CD14-positive monocyte (primary cell): ENCODE results near the gene CSF2RB. TPM values are rescaled to one million over a fixed set of nuclear protein-coding genes. Genes with fewer than 3 reads are reported as not detected.
A peak's percentile ranks its signal among the peaks of the same experiment; 100 is the strongest.

ENCODE experiments used
- DNase-seq, 3 donors: peaks; one replicate each; pipeline ENCODE4 v3.0.0-alpha.2; 2011 to 2022
- H2AFZ ChIP-seq: 2 replicates; pipeline ENCODE4 v1.6.0; 2012; ENCODE audit warnings: mild to moderate bottlenecking, low read depth, low read length, inconsistent platforms; ENCODE audit not compliant: insufficient read depth, poor library complexity, severe bottlenecking
- H3K27ac ChIP-seq, 2 donors: 1 replicate in 1 of 2; 2 replicates in 1 of 2; pipeline ENCODE4 v1.5.1; 2012 to 2013; ENCODE audit warnings: low read length in 2 of 2, control low read depth in 1 of 2, inconsistent platforms in 1 of 2, low read depth in 1 of 2, mild to moderate bottlenecking in 1 of 2
- H3K27me3 ChIP-seq, 2 donors: one replicate each; pipeline versions ENCODE4 v1.6.0 to v1.6.1; 2011 to 2013; ENCODE audit warnings: low read length in 2 of 2; ENCODE audit not compliant: control insufficient read depth in 2 of 2, insufficient read depth in 2 of 2
- H3K36me3 ChIP-seq, 2 donors: replicated peaks in 1 of 2; 1 replicate in 1 of 2; 2 replicates in 1 of 2; pipeline versions ENCODE4 v1.5.1 to v1.6.1; 2012 to 2013; ENCODE audit warnings: low read length in 2 of 2, control low read depth in 1 of 2, inconsistent platforms in 1 of 2, mild to moderate bottlenecking in 1 of 2; ENCODE audit not compliant: insufficient read depth in 2 of 2, control insufficient read depth in 1 of 2
- H3K4me1 ChIP-seq, 2 donors: 1 replicate in 1 of 2; 2 replicates in 1 of 2; pipeline versions ENCODE4 v1.5.1 to v1.6.1; 2012 to 2013; ENCODE audit warnings: low read length in 2 of 2, control low read depth in 1 of 2, inconsistent platforms in 1 of 2, mild to moderate bottlenecking in 1 of 2, moderate library complexity in 1 of 2; ENCODE audit not compliant: insufficient read depth in 2 of 2, control insufficient read depth in 1 of 2
- H3K4me2 ChIP-seq: replicated peaks from 2 replicates; pipeline ENCODE3; 2012; ENCODE audit warnings: low read length, moderate library complexity, mild to moderate bottlenecking; ENCODE audit not compliant: poor library complexity, severe bottlenecking; ENCODE audit errors: extremely low read depth
- H3K4me3 ChIP-seq, 3 experiments: fragments of 200-600 bp in 1 of 3; sonication (generic) in 1 of 3; replicated peaks in 1 of 3; 1 replicate in 2 of 3; 2 replicates in 1 of 3; pipeline ENCODE4 v1.5.1; 2011 to 2013; ENCODE audit warnings: low read length in 3 of 3, mild to moderate bottlenecking in 3 of 3, control low read depth in 2 of 3, low read depth in 2 of 3, inconsistent platforms in 1 of 3, moderate library complexity in 1 of 3
- H3K79me2 ChIP-seq: 2 replicates; pipeline ENCODE4 v1.6.0; 2012; ENCODE audit warnings: mild to moderate bottlenecking, control low read depth, inconsistent platforms, low read length, moderate library complexity; ENCODE audit not compliant: insufficient read depth
- H3K9ac ChIP-seq: 2 replicates; pipeline ENCODE4 v1.6.0; 2017; ENCODE audit warnings: low read length, mild to moderate bottlenecking; ENCODE audit not compliant: insufficient read depth, poor library complexity, severe bottlenecking
- H3K9me3 ChIP-seq, 2 donors: replicated peaks in 1 of 2; 1 replicate in 1 of 2; 2 replicates in 1 of 2; pipeline versions ENCODE4 v1.5.1 to v1.6.1; 2012 to 2013; ENCODE audit warnings: low read length in 2 of 2, control low read depth in 1 of 2; ENCODE audit not compliant: control insufficient read depth in 1 of 2, insufficient read depth in 1 of 2
- H4K20me1 ChIP-seq: 2 replicates; pipeline ENCODE4 v1.6.0; 2012; ENCODE audit warnings: mild to moderate bottlenecking, low read length, control low read depth, moderate library complexity; ENCODE audit not compliant: insufficient read depth
- H3K27ac Mint-ChIP-seq, 7 donors: one replicate each; pipeline ENCODE4 v1.8.0; 2020; ENCODE audit warnings: mild to moderate bottlenecking in 7 of 7, mixed read lengths in 7 of 7, moderate library complexity in 6 of 7, inconsistent platforms in 2 of 7
- H3K27me3 Mint-ChIP-seq, 3 donors: one replicate each; pipeline ENCODE4 v1.8.0; 2021 to 2022; ENCODE audit warnings: low read depth in 3 of 3, mild to moderate bottlenecking in 3 of 3, mixed read lengths in 3 of 3, moderate library complexity in 3 of 3, inconsistent platforms in 1 of 3
- H3K36me3 Mint-ChIP-seq, 2 donors: one replicate each; pipeline ENCODE4 v1.8.0; 2020; ENCODE audit warnings: mixed read lengths in 2 of 2, inconsistent platforms in 1 of 2, mild to moderate bottlenecking in 1 of 2
- H3K4me1 Mint-ChIP-seq: one replicate; pipeline ENCODE4 v1.8.0; 2020; ENCODE audit warnings: mild to moderate bottlenecking, mixed read lengths
- H3K4me3 Mint-ChIP-seq, 2 donors: one replicate each; pipeline ENCODE4 v1.8.0; 2020; ENCODE audit warnings: mild to moderate bottlenecking in 2 of 2, mixed read lengths in 2 of 2, moderate library complexity in 1 of 2
- H3K9me3 Mint-ChIP-seq, 7 donors: one replicate each; pipeline ENCODE4 v1.8.0; 2020 to 2022; ENCODE audit warnings: mixed read lengths in 7 of 7, mild to moderate bottlenecking in 6 of 7, moderate library complexity in 6 of 7, inconsistent platforms in 2 of 7
- CTCF ChIP-seq: fragments of 200-600 bp; IDR thresholded peaks from one replicate; pipeline ENCODE4 v1.8.0; 2022; ENCODE audit warnings: antibody characterized with exemption, mild to moderate bottlenecking
- WGBS: methylation state at CpG from one replicate; pipeline ENCODE4 v1.1.5; 2013; ENCODE audit warnings: missing lambda C conversion rate; ENCODE audit not compliant: insufficient coverage; 5-methylcytosine and 5-hydroxymethylcytosine counted together
- intact Hi-C, 2 donors: fragments of 100-400 bp; cut with micrococcal nuclease; formaldehyde crosslinking; loops; one replicate each; pipeline versions ENCODE4 v1.15.0 to v1.15.1; 2023
- polyA plus RNA-seq, 3 donors: library from polyadenylated mRNA; depleted of rRNA in 1 of 3; unstranded in 2 of 3; stranded (reverse) in 1 of 3; fragments of 300-500 nt in 2 of 3; fragments of >200 nt in 1 of 3; fragmentation: Illumina TruSeq in 2 of 3; gene quantifications; 1 replicate in 2 of 3; 2 replicates in 1 of 3; pipeline ENCODE4 v1.2.3, GENCODE V29; 2012 to 2021

Gene CSF2RB
- polyA plus RNA-seq, 3 donors: 29.9 to 91.1 (median 52.7) TPM

GRCh38 chr22:36872084-36872483 lies 41.3 kb upstream of the CSF2RB start:
- intact Hi-C loops: loop anchor here in 1 of 2 donors (5.0 kb wide), 1 partner anchor 40 kb away; the partner anchor contains the start of gene CSF2RB
- peaks cover 45% of the 10 kb centered on the region for H3K4me1 Mint-ChIP-seq
- H3K4me3 Mint-ChIP-seq: no peak overlapping the region
- H3K9me3 Mint-ChIP-seq: peaks cover 0 to 2% (median 0%) of the 10 kb centered on the region in 7 donors
- Histone ChIP-seq H3K27me3 (no peaks in the 10 kb centered on the region), H3K4me1 (peaks cover 31 to 34% of the 10 kb centered on the region in 2 donors), H3K9me3 (no peaks in the 10 kb centered on the region), H3K4me3 (no peak overlapping the region), H2AFZ (no peak overlapping the region), H3K27ac (peak overlapping the region; percentile 22 to 81), H3K4me2 (no peak overlapping the region), H3K36me3 (peaks cover 76 to 90% of the 10 kb centered on the region in 2 donors), H3K9ac (no peak overlapping the region), H4K20me1 (peaks cover 11% of the 10 kb centered on the region), H3K79me2 (no peaks in the 10 kb centered on the region)
- peaks cover 0 to 3% (median 0%) of the 10 kb centered on the region in 3 donors for H3K27me3 Mint-ChIP-seq
- 100% methylated on average over 1 of the region's 3 CpGs for WGBS
- no peak for DNase-seq
- TF ChIP-seq CTCF: no peak
- peak overlapping the region in 6 of 7 donors; percentile 25 to 91 (median 68) for H3K27ac Mint-ChIP-seq
- peaks cover 87 to 94% of the 10 kb centered on the region in 2 donors for H3K36me3 Mint-ChIP-seq

GRCh38 chr22:36872866-36873498 lies 40.4 kb upstream of the CSF2RB start:
- no peaks in the 10 kb centered on the region for H3K9me3 ChIP-seq
- H2AFZ ChIP-seq: no peak overlapping the region
- H3K4me3 ChIP-seq: peak overlapping the region in 1 of 3 experiments; percentile 24
- Mint-ChIP-seq H3K36me3 (peaks cover 85 to 94% of the 10 kb centered on the region in 2 donors), H3K27me3 (peaks cover 0 to 3% (median 0%) of the 10 kb centered on the region in 3 donors), H3K4me1 (peaks cover 43% of the 10 kb centered on the region), H3K9me3 (peaks cover 0 to 4% (median 0%) of the 10 kb centered on the region in 7 donors), H3K4me3 (peak overlapping the region; percentile 11 to 18), H3K27ac (peak overlapping the region; percentile 86 to 95 (median 89))
- H4K20me1 ChIP-seq: peaks cover 4% of the 10 kb centered on the region
- WGBS: 97% methylated on average over 2 of the region's 2 CpGs
- H3K27me3 ChIP-seq: no peaks in the 10 kb centered on the region
- H3K79me2 ChIP-seq: no peaks in the 10 kb centered on the region
- no peak for TF ChIP-seq CTCF
- intact Hi-C loops: loop anchor here in 1 of 2 donors (5.0 kb wide), 1 partner anchor 39 kb away; the partner anchor contains the start of gene CSF2RB
- H3K36me3 ChIP-seq: peaks cover 76 to 90% of the 10 kb centered on the region in 2 donors
- peak overlapping the region; percentile 49 for H3K4me2 ChIP-seq
- no peak overlapping the region for H3K9ac ChIP-seq
- H3K4me1 ChIP-seq: peaks cover 31 to 35% of the 10 kb centered on the region in 2 donors
- peak overlapping the region; percentile 59 to 81 for H3K27ac ChIP-seq
- DNase-seq: no peak
